Body of pancreas (tissue), 4 donors: ENCODE measurements around the gene SLC5A2. TPM values are rescaled to one million over a fixed set of nuclear protein-coding genes. Genes with fewer than 3 reads are reported as not detected.
A peak's percentile ranks its signal among the peaks of the same experiment; 100 is the strongest.

ENCODE experiments used
- ATAC-seq: fragments of 150-250 bp; one replicate; pipeline ENCODE4 v1.9.1; 2016
- DNase-seq, 4 donors: peaks; one replicate each; pipeline ENCODE4 v3.0.0-alpha.2; 2019
- H3K27ac ChIP-seq, 4 donors: fragments of 200-600 bp; sonication (generic); 1 replicate in 3 of 4; 2 replicates in 1 of 4; pipeline versions ENCODE4 v1.5.1 to v1.6.1; 2016 to 2019; ENCODE audit warnings: mild to moderate bottlenecking in 1 of 4, mixed read lengths in 1 of 4, moderate library complexity in 1 of 4
- H3K27me3 ChIP-seq, 2 donors: fragments of 200-600 bp; sonication (generic); one replicate each; pipeline ENCODE4 v1.6.0; 2016; ENCODE audit warnings: mild to moderate bottlenecking in 1 of 2
- H3K36me3 ChIP-seq, 2 donors: fragments of 200-600 bp; sonication (generic); replicated peaks in 1 of 2; 2 replicates each; pipeline ENCODE4 v1.5.1; 2016; ENCODE audit warnings: low read depth in 2 of 2; ENCODE audit not compliant: insufficient read depth in 1 of 2
- H3K4me1 ChIP-seq: fragments of 200-600 bp; sonication (generic); one replicate; pipeline ENCODE4 v1.6.0; 2016
- H3K4me3 ChIP-seq, 2 donors: fragments of 200-600 bp; sonication (generic); 1 replicate in 1 of 2; 2 replicates in 1 of 2; pipeline ENCODE4 v1.5.1; 2016 to 2019
- H3K9me3 ChIP-seq, 3 donors: fragments of 200-600 bp; sonication (generic); 1 replicate in 2 of 3; 2 replicates in 1 of 3; pipeline ENCODE4 v1.5.1; 2016
- POLR2A ChIP-seq, 3 donors: fragments of 450-650 bp; IDR thresholded peaks; one replicate each; pipeline ENCODE4 v1.6.1; 2016; ENCODE audit warnings: antibody characterized with exemption in 3 of 3, mild to moderate bottlenecking in 2 of 3
- WGBS, 2 donors: methylation state at CpG; one replicate each; pipeline ENCODE4 v1.1.5; 2017; 5-methylcytosine and 5-hydroxymethylcytosine counted together
- intact Hi-C: fragments of 100-400 bp; cut with DNase I; formaldehyde crosslinking; loops from one replicate; pipeline ENCODE4 v1.15.1; 2023
- total RNA-seq, 2 donors: library from RNA; depleted of rRNA; stranded (reverse); fragments of >200 nt; gene quantifications; one replicate each; pipeline ENCODE4 v1.1.0, GENCODE V29; 2016
- TF ChIP-seq, protein P1 (sequence below), 7 experiments: fragments of 450-650 bp in 4 of 7; fragments of 200-600 bp in 3 of 7; sonication (generic) in 3 of 7; IDR thresholded peaks; one replicate each; pipeline ENCODE4 v1.5.1; 2016 to 2019; ENCODE audit warnings: antibody characterized with exemption in 7 of 7

Gene SLC5A2
- total RNA-seq, 2 donors from 2014 or later = 0.26 TPM; not detected in 1

- Histone ChIP-seq H3K36me3 (no peaks in the 10 kb centered on the region), H3K27ac (no peak overlapping the region), H3K4me1 (peaks cover 66% of the 10 kb centered on the region), H3K27me3 (no peaks in the 10 kb centered on the region), H3K9me3 (no peaks in the 10 kb centered on the region), H3K4me3 (no peak overlapping the region)
- 50 to 67% methylated on average over 4 to 8 of the region's 8 CpGs for WGBS, 2 donors
- intact Hi-C loops = no loop called here
- ATAC-seq = no peak
- TF ChIP-seq POLR2A (IDR thresholded peaks at IDR 0.05) = no peak
- TF ChIP-seq, protein P1, sequence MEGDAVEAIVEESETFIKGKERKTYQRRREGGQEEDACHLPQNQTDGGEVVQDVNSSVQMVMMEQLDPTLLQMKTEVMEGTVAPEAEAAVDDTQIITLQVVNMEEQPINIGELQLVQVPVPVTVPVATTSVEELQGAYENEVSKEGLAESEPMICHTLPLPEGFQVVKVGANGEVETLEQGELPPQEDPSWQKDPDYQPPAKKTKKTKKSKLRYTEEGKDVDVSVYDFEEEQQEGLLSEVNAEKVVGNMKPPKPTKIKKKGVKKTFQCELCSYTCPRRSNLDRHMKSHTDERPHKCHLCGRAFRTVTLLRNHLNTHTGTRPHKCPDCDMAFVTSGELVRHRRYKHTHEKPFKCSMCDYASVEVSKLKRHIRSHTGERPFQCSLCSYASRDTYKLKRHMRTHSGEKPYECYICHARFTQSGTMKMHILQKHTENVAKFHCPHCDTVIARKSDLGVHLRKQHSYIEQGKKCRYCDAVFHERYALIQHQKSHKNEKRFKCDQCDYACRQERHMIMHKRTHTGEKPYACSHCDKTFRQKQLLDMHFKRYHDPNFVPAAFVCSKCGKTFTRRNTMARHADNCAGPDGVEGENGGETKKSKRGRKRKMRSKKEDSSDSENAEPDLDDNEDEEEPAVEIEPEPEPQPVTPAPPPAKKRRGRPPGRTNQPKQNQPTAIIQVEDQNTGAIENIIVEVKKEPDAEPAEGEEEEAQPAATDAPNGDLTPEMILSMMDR (IDR thresholded peaks at IDR 0.05) = no peak
- DNase-seq = no peak
Measured at GRCh38 chr16:31456988-31457360, 25.9 kb upstream of the SLC5A2 start.

- Histone ChIP-seq H3K27me3 (no peaks in the 10 kb centered on the region), H3K4me3 (peak overlapping the region; percentile 50 to 74), H3K9me3 (no peaks in the 10 kb centered on the region), H3K36me3 (peaks cover 0 to 4% of the 10 kb centered on the region in 2 donors), H3K27ac (peak overlapping the region; percentile 98 to 100 (median 100)), H3K4me1 (peaks cover 53% of the 10 kb centered on the region)
- no peak for ATAC-seq
- DNase-seq = peak; percentile 56 to 65 (median 62)
- WGBS, 2 donors = 0 to 1% methylated on average over 5 to 42 of the region's 42 CpGs
- intact Hi-C loops = no loop called here
- peak; percentile 20 to 53 (median 38) for TF ChIP-seq POLR2A (IDR thresholded peaks at IDR 0.05)
- TF ChIP-seq, protein P1 (IDR thresholded peaks at IDR 0.05) = peak in 4 of 7 experiments; percentile 34 to 51 (median 40)
Measured at GRCh38 chr16:31458073-31458843, 24.7 kb upstream of the SLC5A2 start.

GRCh38 chr16:31458844-31459686 is 23.9 kb upstream of the SLC5A2 start, which contains the start of gene ARMC5:
TSS of gene ARMC5 (plus strand) at chr16:31459501. CDS start at chr16:31459525, 24 bp downstream.
- DNase-seq = peak; percentile 97 to 99 (median 98)
- intact Hi-C loops = no loop called here
- peak; percentile 87 for ATAC-seq
- no peaks in the 10 kb centered on the region for H3K27me3 ChIP-seq
- no peaks in the 10 kb centered on the region for H3K9me3 ChIP-seq
- peaks cover 0 to 4% of the 10 kb centered on the region in 2 donors for H3K36me3 ChIP-seq
- TF ChIP-seq, protein P1 (IDR thresholded peaks at IDR 0.05) = peak; percentile 34 to 59 (median 55)
- peak; percentile 75 to 91 (median 88) for TF ChIP-seq POLR2A (IDR thresholded peaks at IDR 0.05)
- peak within 1 kb of the TSS; percentile 50 to 74 for H3K4me3 ChIP-seq
- 0 to 1% methylated on average over 8 to 87 of the region's 91 CpGs for WGBS, 2 donors
- peak within 1 kb of the TSS; percentile 98 to 100 (median 100) for H3K27ac ChIP-seq
- peaks cover 45% of the 10 kb centered on the region for H3K4me1 ChIP-seq

DNA sequence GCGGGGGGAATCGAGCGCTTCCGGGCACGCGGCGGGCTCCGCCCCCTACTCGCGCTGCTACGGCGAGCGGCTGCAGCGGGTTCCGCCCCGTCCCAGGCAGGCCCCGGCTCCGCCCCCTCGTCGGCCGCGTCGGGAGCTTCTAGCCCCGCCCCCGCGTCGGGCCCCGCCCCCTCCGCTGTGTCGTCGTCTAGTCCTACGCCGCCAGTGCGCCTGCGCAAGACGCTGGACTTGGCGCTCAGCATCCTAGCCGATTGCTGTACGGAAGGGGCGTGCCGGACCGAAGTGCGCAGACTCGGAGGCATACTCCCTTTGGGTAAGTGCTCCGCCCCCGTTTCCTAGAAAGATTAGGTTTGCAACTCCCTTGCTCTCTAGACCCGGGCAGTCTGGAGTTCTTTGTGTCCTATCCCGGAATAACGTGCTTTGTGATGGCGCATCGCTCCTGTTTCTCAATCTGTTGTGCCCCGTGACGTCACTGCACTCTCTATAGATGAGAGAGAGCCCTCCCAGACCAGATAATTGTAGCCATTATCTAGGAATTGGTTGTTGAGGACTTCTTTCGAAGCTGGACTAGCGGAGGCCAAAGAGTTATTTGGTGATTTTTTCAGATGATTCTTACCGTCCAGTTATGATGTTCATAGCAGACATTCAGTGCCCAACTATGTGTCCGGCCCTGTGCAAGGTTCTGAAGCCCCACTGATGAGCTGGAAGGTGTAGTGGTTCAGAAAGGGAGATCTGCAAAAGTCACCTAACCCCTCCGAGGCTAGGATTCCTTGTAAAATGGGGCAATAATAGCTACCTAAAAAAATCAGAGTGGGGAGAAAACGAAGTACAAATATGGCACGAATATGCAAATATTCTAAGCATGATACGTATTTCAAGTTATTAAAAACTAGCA is 23.0 kb upstream of the SLC5A2 start:
- ATAC-seq (peak; percentile 85), DNase-seq (peak; percentile 100)
- no peaks in the 10 kb centered on the region for H3K27me3 ChIP-seq
- peaks cover 41% of the 10 kb centered on the region for H3K4me1 ChIP-seq
- WGBS, 2 donors = 2 to 9% methylated on average over 10 to 51 of the region's 61 CpGs
- TF ChIP-seq, protein P1 (IDR thresholded peaks at IDR 0.05) = no peak
- no peak for TF ChIP-seq POLR2A (IDR thresholded peaks at IDR 0.05)
- H3K27ac ChIP-seq = peak overlapping the region; percentile 98 to 100 (median 100)
- peak overlapping the region; percentile 50 to 74 for H3K4me3 ChIP-seq
- intact Hi-C loops = no loop called here
- H3K9me3 ChIP-seq = no peaks in the 10 kb centered on the region
- peaks cover 0 to 8% of the 10 kb centered on the region in 2 donors for H3K36me3 ChIP-seq
